PFSK-1 (cell line): ENCODE results near the gene ZNF264.

Source experiments
- POLR2AphosphoS5 ChIP-seq: IDR thresholded peaks from 2 replicates; pipeline ENCODE4 v1.6.1; 2012; ENCODE audit warnings: low read depth, mild to moderate bottlenecking, control low read depth, low read length, moderate library complexity
- TF ChIP-seq, protein P1 (sequence below), 2 experiments: IDR thresholded peaks; 2 replicates each; pipeline versions ENCODE4 v1.6.1 to v1.8.0; 2011 to 2012; ENCODE audit warnings: low read depth in 2 of 2, low read length in 2 of 2, control low read depth in 1 of 2, inconsistent platforms in 1 of 2, mild to moderate bottlenecking in 1 of 2, moderate library complexity in 1 of 2; ENCODE audit not compliant: insufficient read depth in 1 of 2

DNA sequence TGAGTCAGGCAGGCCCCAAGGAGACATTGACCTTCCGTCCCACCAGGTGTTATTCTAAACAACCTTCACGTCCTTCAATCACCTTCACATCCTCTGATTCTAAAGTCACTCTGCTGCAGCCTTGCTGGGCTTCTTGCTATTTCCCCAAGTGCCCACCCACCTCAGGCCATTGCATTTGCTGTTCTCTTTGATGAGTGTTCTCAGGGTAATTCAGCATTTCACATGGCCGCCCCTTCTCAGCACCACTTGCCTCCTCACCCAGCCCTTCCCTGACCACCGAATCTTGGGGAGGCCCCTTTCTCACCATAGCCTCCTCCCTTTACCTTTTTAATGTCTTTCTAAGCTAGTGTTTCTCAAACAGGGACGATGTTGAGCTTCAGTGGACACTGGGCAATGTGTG, 53.8 kb downstream of the ZNF264 start:
- TF ChIP-seq, protein P1, sequence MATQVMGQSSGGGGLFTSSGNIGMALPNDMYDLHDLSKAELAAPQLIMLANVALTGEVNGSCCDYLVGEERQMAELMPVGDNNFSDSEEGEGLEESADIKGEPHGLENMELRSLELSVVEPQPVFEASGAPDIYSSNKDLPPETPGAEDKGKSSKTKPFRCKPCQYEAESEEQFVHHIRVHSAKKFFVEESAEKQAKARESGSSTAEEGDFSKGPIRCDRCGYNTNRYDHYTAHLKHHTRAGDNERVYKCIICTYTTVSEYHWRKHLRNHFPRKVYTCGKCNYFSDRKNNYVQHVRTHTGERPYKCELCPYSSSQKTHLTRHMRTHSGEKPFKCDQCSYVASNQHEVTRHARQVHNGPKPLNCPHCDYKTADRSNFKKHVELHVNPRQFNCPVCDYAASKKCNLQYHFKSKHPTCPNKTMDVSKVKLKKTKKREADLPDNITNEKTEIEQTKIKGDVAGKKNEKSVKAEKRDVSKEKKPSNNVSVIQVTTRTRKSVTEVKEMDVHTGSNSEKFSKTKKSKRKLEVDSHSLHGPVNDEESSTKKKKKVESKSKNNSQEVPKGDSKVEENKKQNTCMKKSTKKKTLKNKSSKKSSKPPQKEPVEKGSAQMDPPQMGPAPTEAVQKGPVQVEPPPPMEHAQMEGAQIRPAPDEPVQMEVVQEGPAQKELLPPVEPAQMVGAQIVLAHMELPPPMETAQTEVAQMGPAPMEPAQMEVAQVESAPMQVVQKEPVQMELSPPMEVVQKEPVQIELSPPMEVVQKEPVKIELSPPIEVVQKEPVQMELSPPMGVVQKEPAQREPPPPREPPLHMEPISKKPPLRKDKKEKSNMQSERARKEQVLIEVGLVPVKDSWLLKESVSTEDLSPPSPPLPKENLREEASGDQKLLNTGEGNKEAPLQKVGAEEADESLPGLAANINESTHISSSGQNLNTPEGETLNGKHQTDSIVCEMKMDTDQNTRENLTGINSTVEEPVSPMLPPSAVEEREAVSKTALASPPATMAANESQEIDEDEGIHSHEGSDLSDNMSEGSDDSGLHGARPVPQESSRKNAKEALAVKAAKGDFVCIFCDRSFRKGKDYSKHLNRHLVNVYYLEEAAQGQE (IDR thresholded peaks at IDR 0.05; ENCODE audit: insufficient read depth in 1 of 2, low read depth in 2 of 2, low read length in 2 of 2), result no peak
- TF ChIP-seq POLR2AphosphoS5, result no peak
